ENCODE measurements around the gene EAPP. TPM values are rescaled to one million over a fixed set of nuclear protein-coding genes. Genes with fewer than 3 reads are reported as not detected.

Gene EAPP
- total and polyA plus RNA-seq, 2 of the 4 experiments (the other 2 are of a cell fraction): 29.9 to 32.3 TPM

DNA sequence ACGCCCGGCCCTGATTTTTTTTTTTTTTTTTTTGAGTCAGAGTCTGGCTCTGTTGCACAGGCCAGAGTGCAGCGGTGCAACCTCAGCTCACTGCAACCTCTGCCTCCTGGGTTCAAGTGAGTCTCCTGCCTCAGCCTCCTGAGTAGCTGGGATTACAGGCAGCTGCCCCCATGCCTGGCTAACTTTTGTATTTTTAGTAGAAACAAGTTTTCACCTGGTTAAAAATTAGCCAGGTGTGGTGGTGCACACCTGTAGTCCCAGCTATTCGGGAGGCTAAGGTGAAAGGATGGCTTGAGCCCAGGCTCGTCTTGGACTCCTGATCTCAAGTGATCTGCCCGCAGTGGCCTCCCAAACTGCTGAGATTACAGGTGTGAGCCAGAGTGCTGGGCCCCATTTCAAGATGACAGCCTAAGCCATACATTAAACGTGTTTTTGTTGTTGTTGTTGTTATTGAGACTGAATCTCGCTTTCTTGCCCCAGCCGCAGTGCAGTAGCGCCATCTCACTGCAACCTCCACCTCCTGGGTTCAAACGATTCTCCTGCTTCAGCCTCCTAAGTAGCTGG lies 42.7 kb upstream of the EAPP start:
- 94% methylated on average over 2 of the region's 11 CpGs; no CpG with 5 or more reads in 1 of the 2 experiments for WGBS, 2 experiments (ENCODE audit: extremely low coverage in 2 of 2, insufficient read length in 1 of 2)
- Histone ChIP-seq H3K4me2 (ENCODE audit: low read depth, low read length) (no peak overlapping the region), H3K23ac (ENCODE audit: low read depth, low read length) (no peak overlapping the region), H3K36me3 (ENCODE audit: control insufficient read depth, insufficient read depth, low read length) (peaks cover 56% of the 10 kb centered on the region), H4K5ac (ENCODE audit: low read depth, low read length) (no peak overlapping the region), H2BK15ac (ENCODE audit: low read depth, low read length) (no peak overlapping the region), H3K4me3 (ENCODE audit: insufficient read depth, low read depth, low read length) (no peak overlapping the region), H2AK9ac (replicated peaks; ENCODE audit: low read depth, low read length, poor library complexity) (no peak overlapping the region), H3K79me1 (ENCODE audit: low read depth in 1 of 2, low read length in 2 of 2) (peaks cover 2 to 29% of the 10 kb centered on the region in 2 experiments), H3K9me3 (ENCODE audit: control insufficient read depth, insufficient read depth, low read length) (no peaks in the 10 kb centered on the region), H3K18ac (ENCODE audit: low read depth, low read length) (no peak overlapping the region), H3K9me1 (ENCODE audit: insufficient read depth, low read length) (no peaks in the 10 kb centered on the region), H3K9ac (ENCODE audit: low read depth, low read length) (no peak overlapping the region), H4K91ac (ENCODE audit: insufficient read depth, low read depth, low read length) (no peak overlapping the region), H3K4ac (ENCODE audit: low read depth, low read length) (no peak overlapping the region), H3K27ac (ENCODE audit: insufficient read depth, low read length) (no peak overlapping the region), H2AK5ac (ENCODE audit: low read depth, low read length) (no peak overlapping the region), H3K56ac (ENCODE audit: extremely low read depth, insufficient read depth, low read length) (no peak overlapping the region), H2AFZ (replicated peaks; ENCODE audit: low read length, poor library complexity) (no peak overlapping the region), H3K4me1 (ENCODE audit: control insufficient read depth, insufficient read depth, low read length) (no peaks in the 10 kb centered on the region), H3K14ac (replicated peaks; ENCODE audit: low read depth, low read length) (no peak overlapping the region), H2BK20ac (ENCODE audit: low read depth, low read length) (no peak overlapping the region), H4K20me1 (ENCODE audit: insufficient read depth, low read length) (no peaks in the 10 kb centered on the region), H3K27me3 (ENCODE audit: control insufficient read depth, insufficient read depth, low read length) (no peaks in the 10 kb centered on the region), H2BK5ac (ENCODE audit: low read depth, low read length, poor library complexity, severe bottlenecking) (no peak overlapping the region), H2BK120ac (ENCODE audit: low read depth, low read length) (no peak overlapping the region), H4K8ac (ENCODE audit: low read depth in 2 of 2, low read length in 2 of 2) (no peak overlapping the region)
- TF ChIP-seq, protein P1, sequence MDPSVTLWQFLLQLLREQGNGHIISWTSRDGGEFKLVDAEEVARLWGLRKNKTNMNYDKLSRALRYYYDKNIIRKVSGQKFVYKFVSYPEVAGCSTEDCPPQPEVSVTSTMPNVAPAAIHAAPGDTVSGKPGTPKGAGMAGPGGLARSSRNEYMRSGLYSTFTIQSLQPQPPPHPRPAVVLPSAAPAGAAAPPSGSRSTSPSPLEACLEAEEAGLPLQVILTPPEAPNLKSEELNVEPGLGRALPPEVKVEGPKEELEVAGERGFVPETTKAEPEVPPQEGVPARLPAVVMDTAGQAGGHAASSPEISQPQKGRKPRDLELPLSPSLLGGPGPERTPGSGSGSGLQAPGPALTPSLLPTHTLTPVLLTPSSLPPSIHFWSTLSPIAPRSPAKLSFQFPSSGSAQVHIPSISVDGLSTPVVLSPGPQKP (IDR thresholded peaks at IDR 0.05; ENCODE audit: borderline replicate concordance, low read depth, low read length): no peak
- TF ChIP-seq MAFK (IDR thresholded peaks at IDR 0.05; ENCODE audit: low read depth, low read length) (no peak), BHLHE40 (IDR thresholded peaks at IDR 0.05; ENCODE audit: low read depth, low read length) (no peak), POLR2A (IDR thresholded peaks at IDR 0.05; ENCODE audit: low read depth, low read length) (no peak), RFX5 (IDR thresholded peaks at IDR 0.05; ENCODE audit: low read depth, low read length) (no peak), MXI1 (IDR thresholded peaks at IDR 0.05; ENCODE audit: borderline replicate concordance, low read depth, low read length) (no peak), RAD21 (IDR thresholded peaks at IDR 0.05; ENCODE audit: low read length) (no peak), SMC3 (IDR thresholded peaks at IDR 0.05; ENCODE audit: low read depth, low read length) (no peak), CHD1 (IDR thresholded peaks at IDR 0.05; ENCODE audit: low read depth, low read length) (no peak), FOS (IDR thresholded peaks at IDR 0.05; ENCODE audit: low read depth, low read length) (no peak), RCOR1 (IDR thresholded peaks at IDR 0.05; ENCODE audit: insufficient replicate concordance, low read length) (no peak), NFE2L2 (IDR thresholded peaks at IDR 0.05; ENCODE audit: low read depth, low read length) (no peak), CEBPB (IDR thresholded peaks at IDR 0.05; ENCODE audit: low read depth, low read length) (no peak), MAZ (IDR thresholded peaks at IDR 0.05; ENCODE audit: borderline replicate concordance, low read depth, low read length) (no peak)
- TF ChIP-seq, protein P2, sequence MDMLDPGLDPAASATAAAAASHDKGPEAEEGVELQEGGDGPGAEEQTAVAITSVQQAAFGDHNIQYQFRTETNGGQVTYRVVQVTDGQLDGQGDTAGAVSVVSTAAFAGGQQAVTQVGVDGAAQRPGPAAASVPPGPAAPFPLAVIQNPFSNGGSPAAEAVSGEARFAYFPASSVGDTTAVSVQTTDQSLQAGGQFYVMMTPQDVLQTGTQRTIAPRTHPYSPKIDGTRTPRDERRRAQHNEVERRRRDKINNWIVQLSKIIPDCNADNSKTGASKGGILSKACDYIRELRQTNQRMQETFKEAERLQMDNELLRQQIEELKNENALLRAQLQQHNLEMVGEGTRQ (IDR thresholded peaks at IDR 0.05; ENCODE audit: low read depth, low read length): no peak
- TF ChIP-seq, protein P3, sequence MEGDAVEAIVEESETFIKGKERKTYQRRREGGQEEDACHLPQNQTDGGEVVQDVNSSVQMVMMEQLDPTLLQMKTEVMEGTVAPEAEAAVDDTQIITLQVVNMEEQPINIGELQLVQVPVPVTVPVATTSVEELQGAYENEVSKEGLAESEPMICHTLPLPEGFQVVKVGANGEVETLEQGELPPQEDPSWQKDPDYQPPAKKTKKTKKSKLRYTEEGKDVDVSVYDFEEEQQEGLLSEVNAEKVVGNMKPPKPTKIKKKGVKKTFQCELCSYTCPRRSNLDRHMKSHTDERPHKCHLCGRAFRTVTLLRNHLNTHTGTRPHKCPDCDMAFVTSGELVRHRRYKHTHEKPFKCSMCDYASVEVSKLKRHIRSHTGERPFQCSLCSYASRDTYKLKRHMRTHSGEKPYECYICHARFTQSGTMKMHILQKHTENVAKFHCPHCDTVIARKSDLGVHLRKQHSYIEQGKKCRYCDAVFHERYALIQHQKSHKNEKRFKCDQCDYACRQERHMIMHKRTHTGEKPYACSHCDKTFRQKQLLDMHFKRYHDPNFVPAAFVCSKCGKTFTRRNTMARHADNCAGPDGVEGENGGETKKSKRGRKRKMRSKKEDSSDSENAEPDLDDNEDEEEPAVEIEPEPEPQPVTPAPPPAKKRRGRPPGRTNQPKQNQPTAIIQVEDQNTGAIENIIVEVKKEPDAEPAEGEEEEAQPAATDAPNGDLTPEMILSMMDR (conservative IDR thresholded peaks at IDR 0.05; ENCODE audit: low read depth, low read length): no peak
- ATAC-seq (ENCODE audit: low read depth) (no peak), DNase-seq (no peak)
- dilution Hi-C loops (cut with HindIII; ENCODE audit: low sequenced_read_pairs, unreplicated experiment) (no loop called here), in situ Hi-C loops (cut with MboI; ENCODE audit: low sequenced_read_pairs) (no loop called here), intact Hi-C loops (cut with micrococcal nuclease) (no loop called here)
- CTCF ChIA-PET: interaction anchor here (0.6 kb wide), 1 partner anchor 541 kb away, joined by 3 read pairs; no protein-coding TSS in a partner anchor
- BruUV-seq (replicated peaks): no TSS peak
- POLR2A ChIA-PET (ENCODE audit: unreplicated experiment): no interaction called here

Data from IMR-90 (cell line).